C4-2B (cell line): Measurements from ENCODE around the gene CTNNA3.

Experiments used
- ZFX ChIP-seq: fragments of 450-650 bp; IDR thresholded peaks from 2 replicates; pipeline ENCODE4 v1.6.1; 2017
- TF ChIP-seq, protein P1 (sequence below): fragments of 450-650 bp; conservative IDR thresholded peaks from 2 replicates; pipeline ENCODE4 v1.5.1; 2017; ENCODE audit warnings: mild to moderate bottlenecking

DNA sequence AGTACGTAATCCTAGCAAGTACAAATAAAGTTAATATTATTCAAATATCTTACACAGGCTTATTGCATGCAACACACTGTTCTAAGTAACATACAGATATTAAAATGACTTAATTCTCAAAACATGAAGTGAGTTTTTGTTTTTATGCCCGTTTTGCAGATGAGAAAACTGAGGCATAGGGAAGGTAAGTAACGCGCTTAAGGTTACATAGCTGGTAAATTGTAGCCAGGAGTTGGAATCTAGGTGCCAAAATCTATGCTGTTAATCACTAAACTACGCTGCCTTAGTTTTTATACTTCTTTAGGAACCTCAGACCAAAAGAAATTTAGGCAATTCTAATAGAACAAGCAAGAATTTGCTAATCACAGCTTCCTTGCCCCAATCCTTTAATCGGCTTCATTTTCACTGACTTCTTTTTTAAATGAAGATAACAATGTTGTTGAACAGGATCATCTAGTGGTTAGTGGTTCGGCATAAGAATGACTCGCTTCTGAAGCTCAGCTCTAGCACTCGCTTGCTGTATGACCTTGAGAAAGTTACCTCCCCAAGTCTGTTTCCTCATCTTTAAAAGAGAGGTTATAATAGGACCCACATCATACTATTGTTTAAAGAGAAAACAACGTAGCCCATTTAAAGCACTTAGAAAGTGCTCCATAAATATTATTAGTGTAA, 771.2 kb downstream of the CTNNA3 start:
- TF ChIP-seq, protein P1, sequence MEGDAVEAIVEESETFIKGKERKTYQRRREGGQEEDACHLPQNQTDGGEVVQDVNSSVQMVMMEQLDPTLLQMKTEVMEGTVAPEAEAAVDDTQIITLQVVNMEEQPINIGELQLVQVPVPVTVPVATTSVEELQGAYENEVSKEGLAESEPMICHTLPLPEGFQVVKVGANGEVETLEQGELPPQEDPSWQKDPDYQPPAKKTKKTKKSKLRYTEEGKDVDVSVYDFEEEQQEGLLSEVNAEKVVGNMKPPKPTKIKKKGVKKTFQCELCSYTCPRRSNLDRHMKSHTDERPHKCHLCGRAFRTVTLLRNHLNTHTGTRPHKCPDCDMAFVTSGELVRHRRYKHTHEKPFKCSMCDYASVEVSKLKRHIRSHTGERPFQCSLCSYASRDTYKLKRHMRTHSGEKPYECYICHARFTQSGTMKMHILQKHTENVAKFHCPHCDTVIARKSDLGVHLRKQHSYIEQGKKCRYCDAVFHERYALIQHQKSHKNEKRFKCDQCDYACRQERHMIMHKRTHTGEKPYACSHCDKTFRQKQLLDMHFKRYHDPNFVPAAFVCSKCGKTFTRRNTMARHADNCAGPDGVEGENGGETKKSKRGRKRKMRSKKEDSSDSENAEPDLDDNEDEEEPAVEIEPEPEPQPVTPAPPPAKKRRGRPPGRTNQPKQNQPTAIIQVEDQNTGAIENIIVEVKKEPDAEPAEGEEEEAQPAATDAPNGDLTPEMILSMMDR = no peak
- TF ChIP-seq ZFX = no peak
